Right renal cortex interstitium (tissue), 3 donors: Measurements from ENCODE around the gene COLQ. TPM values are rescaled to one million over a fixed set of nuclear protein-coding genes. Genes with fewer than 3 reads are reported as not detected.
A peak's percentile ranks its signal among the peaks of the same experiment; 100 is the strongest.

Experiments
- DNase-seq, 3 donors: peaks; one replicate each; pipeline ENCODE4 v3.0.0-alpha.2; 2013; ENCODE audit warnings: low read depth in 3 of 3, low spot score in 2 of 3
- polyA plus RNA-seq, 3 donors: library from polyadenylated mRNA; unstranded; fragments of 120-200 nt; gene quantifications; one replicate each; pipeline ENCODE4 v1.2.1, GENCODE V29; 2013; ENCODE audit not compliant: insufficient read length in 3 of 3

COLQ gene
- polyA plus RNA-seq, 3 donors = 5.1 to 5.3 (median 5.1) TPM

DNA sequence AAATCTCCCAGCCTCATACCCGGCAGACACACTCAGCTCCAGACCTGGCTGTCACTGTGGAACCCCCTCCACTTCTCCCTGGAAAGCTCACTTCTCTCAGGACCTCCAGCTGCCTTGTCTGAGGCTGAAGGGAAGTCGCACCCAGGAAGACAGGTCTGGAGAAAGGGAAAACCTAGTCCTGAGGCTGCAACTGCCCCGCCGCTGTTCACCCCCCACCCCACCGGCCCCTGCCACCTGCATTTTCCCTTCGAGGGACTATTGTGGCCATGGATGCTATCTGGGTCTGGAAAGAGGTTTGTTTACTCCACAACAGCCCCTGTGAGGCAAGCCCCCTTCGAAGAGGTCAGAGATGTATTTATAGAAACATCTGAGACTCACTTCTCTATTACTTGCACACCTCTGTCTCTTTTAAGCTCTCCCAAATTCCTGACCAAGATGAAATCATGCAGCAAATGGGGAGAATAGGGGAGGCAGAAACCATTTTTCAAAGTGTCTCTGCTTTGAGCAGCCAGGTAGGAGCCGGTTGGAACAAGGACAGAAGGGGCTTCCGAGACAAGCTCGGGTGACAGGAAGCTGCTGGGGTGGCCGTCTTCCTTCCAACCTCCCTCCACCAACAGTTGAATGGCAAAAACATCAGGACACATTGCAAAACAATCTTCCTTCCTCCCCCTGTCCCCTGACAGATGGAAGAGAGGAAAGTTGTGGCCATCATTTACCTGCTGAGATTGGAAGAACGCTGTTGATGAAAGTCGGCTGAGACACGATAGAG lies 518 bp downstream of the COLQ start:
- DNase-seq = no peak

GRCh38 chr3:15520185-15520584 lies 1.3 kb downstream of the COLQ start:
- no peak for DNase-seq

- no peak for DNase-seq
These were observed 2.4 kb downstream of the COLQ start for GRCh38 chr3:15519096-15519495.

GRCh38 chr3:15514663-15515340 lies 6.7 kb downstream of the COLQ start:
- no peak for DNase-seq

DNA sequence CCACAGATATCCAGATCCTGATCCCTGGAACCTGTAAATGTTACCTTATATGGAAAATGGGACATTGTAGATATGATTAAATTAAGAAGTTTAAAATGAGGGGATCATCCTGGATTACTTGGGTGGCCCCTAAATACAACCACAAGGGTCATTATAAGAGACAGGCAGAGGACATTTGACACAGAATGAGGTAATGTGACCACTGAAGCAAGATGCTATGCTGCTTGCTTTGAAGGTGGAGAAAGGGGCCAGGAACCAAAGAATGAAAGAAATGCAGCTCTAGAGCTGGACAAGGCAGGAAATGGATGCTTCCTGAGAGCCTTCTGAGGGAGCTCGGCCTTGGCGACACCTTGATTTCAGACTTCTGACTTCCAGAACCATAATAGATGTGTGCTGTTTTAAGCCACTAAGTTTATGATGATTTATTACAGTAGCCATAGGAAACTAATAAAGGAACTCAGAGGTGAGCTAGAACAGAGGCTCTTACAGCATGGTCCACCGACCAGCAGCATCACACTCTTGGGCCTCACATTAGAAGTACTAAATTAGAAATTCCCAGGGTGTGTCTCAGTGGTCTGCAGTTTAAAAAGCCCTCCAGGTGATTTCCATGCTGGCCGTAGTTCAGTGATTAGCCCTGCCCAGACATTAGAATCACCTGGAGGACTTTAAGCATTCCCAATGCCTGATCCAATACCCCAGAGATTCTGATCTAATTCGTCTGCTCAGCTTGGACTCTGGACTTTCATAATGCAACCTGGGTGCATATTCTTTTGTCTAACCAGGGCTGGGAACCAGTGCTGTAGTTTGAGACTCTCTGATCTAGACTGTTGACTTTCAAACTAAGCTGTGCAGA lies 7.5 kb downstream of the COLQ start:
- no peak for DNase-seq

- no peak for DNase-seq
These were observed 8.4 kb downstream of the COLQ start for GRCh38 chr3:15513116-15513515.

DNA sequence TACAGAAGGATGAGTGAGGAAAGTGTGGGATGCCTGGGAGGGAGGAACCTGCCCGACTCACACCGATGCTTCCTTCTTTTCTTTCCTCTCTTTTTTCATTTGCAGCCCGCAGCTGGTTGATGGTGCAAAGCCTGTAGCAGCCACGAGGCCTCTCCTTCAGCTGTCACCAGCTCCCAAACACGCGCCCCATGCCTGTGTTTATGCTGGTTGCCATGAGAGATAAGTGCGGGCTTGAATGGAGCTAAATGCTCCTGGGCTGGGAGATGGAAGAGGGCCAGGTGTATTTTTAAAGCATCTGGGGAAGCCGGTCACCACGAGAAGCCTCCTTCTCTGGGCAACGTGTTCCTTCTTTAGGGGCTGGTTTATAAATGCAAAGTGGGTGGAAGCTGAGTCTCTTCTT lies 9.3 kb downstream of the COLQ start:
- DNase-seq = no peak

- no peak for DNase-seq
These were observed 10.3 kb downstream of the COLQ start for GRCh38 chr3:15511156-15511555.

- no peak for DNase-seq
These were observed 11.0 kb downstream of the COLQ start for GRCh38 chr3:15510493-15510892.

GRCh38 chr3:15506571-15506970 lies 14.9 kb downstream of the COLQ start:
- no peak for DNase-seq

DNA sequence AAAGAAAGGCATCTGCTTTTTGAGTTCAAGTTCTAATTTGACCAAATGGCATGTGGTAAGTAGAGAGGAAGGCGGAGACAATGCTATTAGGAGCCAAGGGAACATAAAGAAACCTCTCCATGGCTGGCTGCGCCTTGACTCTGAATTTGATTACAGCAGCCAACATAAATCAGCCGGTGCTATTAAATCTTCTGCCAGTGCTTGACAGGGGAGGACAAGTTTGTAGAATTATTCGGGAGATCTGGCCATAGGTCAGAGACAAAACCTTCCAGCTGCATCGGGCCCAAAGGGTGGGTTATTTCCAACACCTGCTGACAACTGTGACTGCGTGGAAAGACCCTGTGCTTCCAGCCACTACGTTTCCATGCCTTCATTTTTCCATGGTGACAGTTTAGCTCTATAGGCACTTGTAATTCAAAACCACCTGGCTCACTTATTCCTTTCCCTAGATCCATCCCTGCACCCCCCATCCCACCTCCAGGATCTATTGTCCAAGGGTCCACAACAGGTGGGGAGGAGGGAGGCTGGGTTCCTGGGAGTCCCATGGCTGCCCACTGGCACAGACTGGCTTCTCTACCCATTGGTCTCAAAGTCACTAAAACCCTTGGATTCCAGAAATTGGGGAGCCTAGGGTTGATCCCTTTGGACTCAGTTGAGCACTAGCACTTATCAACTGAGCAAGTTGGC lies 15.9 kb downstream of the COLQ start:
- DNase-seq = peak; percentile 67 to 80 (median 72)

- DNase-seq = no peak
These were observed 18.9 kb downstream of the COLQ start for GRCh38 chr3:15502616-15503015.

GRCh38 chr3:15501126-15501525 lies 20.4 kb downstream of the COLQ start:
- DNase-seq = no peak

DNA sequence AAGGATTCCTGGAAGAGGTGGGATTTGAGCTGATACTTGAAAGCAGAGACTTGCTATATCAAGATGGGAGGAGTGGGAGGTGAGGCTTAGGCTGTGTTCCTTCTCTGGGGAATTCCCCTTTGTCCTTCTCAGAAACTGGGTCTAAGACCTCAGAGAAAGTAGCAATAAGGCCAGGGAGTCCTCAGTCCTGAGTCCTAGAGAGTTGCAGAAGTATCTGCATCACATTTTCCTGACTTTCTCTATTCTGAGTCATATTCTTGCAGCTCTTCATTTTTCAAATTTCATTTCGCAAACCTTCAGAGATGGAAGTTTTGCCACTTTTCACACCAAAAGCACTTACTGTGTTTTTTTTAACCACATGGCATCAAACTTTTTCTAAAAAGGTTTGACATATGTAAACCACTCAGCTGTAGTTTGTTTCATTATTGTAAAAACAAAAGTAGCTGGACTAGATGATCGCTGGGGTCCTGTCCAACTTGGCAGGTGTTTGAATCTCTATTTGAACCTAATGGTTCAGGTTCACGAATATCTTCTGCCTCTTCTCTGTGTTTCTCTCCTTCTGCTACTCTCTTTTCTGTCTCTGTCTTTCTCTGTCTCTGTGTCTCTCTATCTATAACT lies 21.3 kb downstream of the COLQ start:
- no peak for DNase-seq

- DNase-seq = no peak
These were observed 22.0 kb downstream of the COLQ start for GRCh38 chr3:15499536-15499935.

- DNase-seq = no peak
These were observed 22.9 kb downstream of the COLQ start for GRCh38 chr3:15498431-15499214.

DNA sequence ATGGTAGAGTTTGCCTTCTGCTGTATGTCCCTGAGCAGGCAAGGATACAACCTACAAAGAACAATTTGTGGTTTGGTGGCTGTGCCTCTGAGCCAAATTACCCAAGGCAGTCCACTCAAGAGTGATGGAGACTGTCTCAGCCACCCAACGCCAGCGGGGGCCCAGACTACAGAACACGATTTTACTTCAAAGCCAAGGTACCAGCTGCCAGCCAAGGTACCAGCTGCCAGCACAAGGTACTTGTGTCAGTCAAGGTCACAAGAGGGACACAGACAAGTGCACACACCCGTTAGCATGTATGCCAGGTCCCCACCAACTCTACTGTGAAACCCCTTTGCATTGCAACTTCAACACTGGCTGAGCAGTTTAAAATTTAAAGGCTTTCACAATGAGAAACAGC lies 23.5 kb downstream of the COLQ start:
- DNase-seq = no peak

GRCh38 chr3:15496341-15496664 lies 25.2 kb downstream of the COLQ start:
- DNase-seq = no peak

- no peak for DNase-seq
These were observed 25.8 kb downstream of the COLQ start for GRCh38 chr3:15495461-15496340.
